Measurements from ENCODE around the gene PLXNC1.

- TF ChIP-seq JUND (IDR thresholded peaks at IDR 0.05): no peak
- TF ChIP-seq FOXM1 (IDR thresholded peaks at IDR 0.05; ENCODE audit: low read depth): no peak
- no peak for TF ChIP-seq CTCF (IDR thresholded peaks at IDR 0.05)
- TF ChIP-seq CHD2 (IDR thresholded peaks at IDR 0.05; ENCODE audit: low read length, partially characterized antibody): no peak
- TF ChIP-seq MXI1 (IDR thresholded peaks at IDR 0.05; ENCODE audit: low read depth, low read length): no peak
- TF ChIP-seq ELF1 (IDR thresholded peaks at IDR 0.05): no peak
- no peak for TF ChIP-seq EP300 (IDR thresholded peaks at IDR 0.05; ENCODE audit: borderline replicate concordance in 1 of 2, low read depth in 1 of 2, low read length in 1 of 2)
- TF ChIP-seq SMC3 (IDR thresholded peaks at IDR 0.05; ENCODE audit: low read depth, low read length): no peak
- TF ChIP-seq USF2 (IDR thresholded peaks at IDR 0.05; ENCODE audit: borderline replicate concordance, low read depth, low read length): no peak
- no peak for TF ChIP-seq TCF12 (IDR thresholded peaks at IDR 0.05)
- TF ChIP-seq, protein P1, sequence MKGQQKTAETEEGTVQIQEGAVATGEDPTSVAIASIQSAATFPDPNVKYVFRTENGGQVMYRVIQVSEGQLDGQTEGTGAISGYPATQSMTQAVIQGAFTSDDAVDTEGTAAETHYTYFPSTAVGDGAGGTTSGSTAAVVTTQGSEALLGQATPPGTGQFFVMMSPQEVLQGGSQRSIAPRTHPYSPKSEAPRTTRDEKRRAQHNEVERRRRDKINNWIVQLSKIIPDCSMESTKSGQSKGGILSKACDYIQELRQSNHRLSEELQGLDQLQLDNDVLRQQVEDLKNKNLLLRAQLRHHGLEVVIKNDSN (IDR thresholded peaks at IDR 0.05; ENCODE audit: borderline replicate concordance, low read depth): no peak
- no peak for TF ChIP-seq RAD21 (IDR thresholded peaks at IDR 0.05; ENCODE audit: low read length)
- TF ChIP-seq EZH2phosphoT487 (IDR thresholded peaks at IDR 0.05; ENCODE audit: borderline replicate concordance, low read depth): no peak
- no peak for TF ChIP-seq RXRA (IDR thresholded peaks at IDR 0.05; ENCODE audit: borderline replicate concordance, low read depth)
Observed at GRCh38 chr12:94211021-94211420, 62.6 kb downstream of the PLXNC1 start.

Measured in SK-N-SH (cell line).